Measurements from ENCODE around the gene P3H3. TPM values are rescaled to one million over a fixed set of nuclear protein-coding genes. Genes with fewer than 3 reads are reported as not detected.

The P3H3 gene
- total RNA-seq, 2 donors from 2014 or later: 1.1 TPM; not detected in 1

DNA sequence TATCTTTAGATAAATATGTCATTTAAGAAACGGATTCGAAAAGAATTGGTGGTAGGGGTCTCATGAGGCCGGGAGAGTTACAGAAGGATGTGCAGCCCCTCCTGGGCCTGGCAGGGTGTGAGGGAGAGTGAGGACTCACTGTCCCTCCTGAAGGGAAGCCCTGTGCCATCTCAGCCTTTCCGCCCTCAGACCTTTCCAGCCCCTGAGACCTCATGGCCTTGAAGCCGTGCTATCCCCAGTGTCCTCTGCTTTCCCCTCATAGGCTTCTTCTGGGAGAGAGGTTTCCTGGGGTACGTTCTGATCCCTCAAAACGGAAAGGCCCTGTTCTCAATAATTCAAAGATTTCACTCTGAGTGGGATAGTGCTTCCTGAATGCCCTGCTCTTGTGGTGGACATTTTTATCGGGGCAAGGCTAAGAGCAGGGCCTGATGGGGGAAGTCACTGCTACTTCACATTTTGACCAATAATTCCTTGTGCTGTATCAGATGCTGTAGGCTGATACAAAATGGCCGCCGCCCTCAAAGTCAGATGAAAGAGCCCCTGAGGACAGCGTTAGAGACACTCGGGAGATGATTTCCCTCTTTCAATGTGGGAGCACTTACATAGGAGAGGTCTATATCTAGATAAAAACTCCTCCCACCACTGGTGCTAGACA lies 37.6 kb upstream of the P3H3 start:
- Mint-ChIP-seq H3K4me1 (peaks cover 48% of the 10 kb centered on the region), H3K4me3 (peak overlapping the region; percentile 100), H3K9me3 (no peaks in the 10 kb centered on the region), H3K36me3 (ENCODE audit: low read depth) (peaks cover 64% of the 10 kb centered on the region), H3K27ac (peak overlapping the region; percentile 84), H3K27me3 (no peaks in the 10 kb centered on the region)
- ATAC-seq (replicated peaks): peak; percentile 49

DNA sequence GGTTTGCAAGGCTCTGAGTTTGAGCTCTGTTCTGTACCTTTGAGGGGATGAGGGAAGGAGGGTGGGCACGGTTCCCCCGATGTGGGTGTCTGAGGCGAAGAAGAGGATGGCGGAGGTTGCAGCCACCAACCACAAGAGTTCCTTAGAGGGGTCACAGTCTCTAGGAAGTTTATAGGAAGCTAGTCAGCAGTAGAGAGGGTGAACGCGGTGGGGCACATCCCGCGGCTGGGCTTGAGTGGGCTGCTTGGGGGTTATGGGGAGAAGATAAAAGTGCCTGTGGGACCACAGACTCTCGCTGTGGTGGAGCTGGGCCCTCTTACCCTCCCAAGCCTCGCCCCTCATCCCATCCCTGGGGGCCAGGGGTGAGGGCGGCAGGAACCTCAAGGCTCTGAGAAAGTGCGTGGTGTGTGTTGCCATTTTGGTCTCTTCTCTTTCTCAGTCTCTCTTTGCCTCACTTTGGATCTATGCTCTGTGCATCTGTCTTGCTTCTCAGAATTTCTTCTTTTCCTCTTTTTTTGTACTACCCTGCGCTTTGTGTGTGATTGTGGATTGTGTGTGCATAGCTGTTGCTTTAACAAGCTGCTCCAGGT lies 36.2 kb upstream of the P3H3 start:
- Mint-ChIP-seq H3K27me3 (no peaks in the 10 kb centered on the region), H3K27ac (peak overlapping the region; percentile 84), H3K36me3 (ENCODE audit: low read depth) (peaks cover 78% of the 10 kb centered on the region), H3K4me3 (peak overlapping the region; percentile 100), H3K9me3 (no peaks in the 10 kb centered on the region), H3K4me1 (peaks cover 51% of the 10 kb centered on the region)
- peak; percentile 7 for ATAC-seq (replicated peaks)

DNA sequence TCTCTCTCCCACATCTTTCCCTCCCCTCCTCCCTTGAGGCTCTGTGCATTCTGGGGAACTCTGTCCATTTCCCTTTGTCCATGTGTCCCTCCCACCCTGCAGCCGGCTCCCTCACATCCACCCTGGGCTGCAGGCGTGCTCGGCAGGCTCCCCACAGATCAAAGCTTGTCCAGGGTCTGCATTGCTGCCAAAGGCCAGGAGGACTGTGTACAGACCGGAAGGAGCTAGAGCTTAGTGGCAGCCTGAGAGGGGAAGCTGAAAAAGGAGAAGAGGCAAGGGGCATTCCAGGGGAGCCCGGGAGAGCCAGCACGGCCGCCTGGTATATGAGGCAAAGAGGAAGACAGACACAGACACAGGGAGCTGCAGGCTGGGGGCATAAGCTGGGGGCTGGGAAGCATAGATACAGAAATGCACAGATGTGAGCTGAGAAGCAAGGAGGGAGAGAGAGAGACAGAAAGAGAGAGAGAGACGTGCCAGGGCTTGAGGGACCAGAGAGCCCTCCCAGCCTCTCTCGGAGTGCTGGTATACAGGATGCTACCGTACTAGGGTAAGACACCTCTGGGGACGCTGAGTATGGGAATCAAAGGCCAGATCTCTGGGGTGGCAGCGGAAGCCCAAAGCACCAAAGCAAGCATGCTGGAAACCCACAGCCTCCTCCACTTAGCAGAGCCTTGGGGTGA lies 35.5 kb upstream of the P3H3 start:
- Mint-ChIP-seq H3K4me3 (peak overlapping the region; percentile 100), H3K9me3 (no peaks in the 10 kb centered on the region), H3K4me1 (peaks cover 54% of the 10 kb centered on the region), H3K36me3 (ENCODE audit: low read depth) (peaks cover 84% of the 10 kb centered on the region), H3K27me3 (no peaks in the 10 kb centered on the region), H3K27ac (peak overlapping the region; percentile 84)
- peak; percentile 18 for ATAC-seq (replicated peaks)

DNA sequence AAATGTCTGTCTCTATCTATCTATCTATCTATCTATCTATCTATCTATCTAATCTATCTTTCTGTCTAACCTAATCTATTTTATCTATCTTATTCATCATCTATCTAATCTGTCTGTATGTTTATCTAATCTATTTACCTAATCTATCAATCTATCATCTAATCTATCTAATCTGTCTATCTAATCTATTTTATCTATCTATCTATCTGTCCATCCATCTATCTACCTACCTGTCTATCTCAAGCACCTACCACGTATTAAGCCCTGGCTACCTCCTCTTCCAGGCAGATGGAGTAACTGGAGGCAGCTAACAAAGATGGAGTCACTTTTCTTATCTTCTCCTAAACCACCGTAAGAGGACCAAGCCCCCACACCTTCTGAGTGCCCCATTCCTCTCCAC lies 33.1 kb upstream of the P3H3 start:
- Mint-ChIP-seq H3K4me3 (peak overlapping the region; percentile 100), H3K27me3 (no peaks in the 10 kb centered on the region), H3K27ac (peak overlapping the region; percentile 72), H3K9me3 (no peaks in the 10 kb centered on the region), H3K36me3 (ENCODE audit: low read depth) (peaks cover 100% of the 10 kb centered on the region), H3K4me1 (peaks cover 41% of the 10 kb centered on the region)
- ATAC-seq (replicated peaks): no peak

DNA sequence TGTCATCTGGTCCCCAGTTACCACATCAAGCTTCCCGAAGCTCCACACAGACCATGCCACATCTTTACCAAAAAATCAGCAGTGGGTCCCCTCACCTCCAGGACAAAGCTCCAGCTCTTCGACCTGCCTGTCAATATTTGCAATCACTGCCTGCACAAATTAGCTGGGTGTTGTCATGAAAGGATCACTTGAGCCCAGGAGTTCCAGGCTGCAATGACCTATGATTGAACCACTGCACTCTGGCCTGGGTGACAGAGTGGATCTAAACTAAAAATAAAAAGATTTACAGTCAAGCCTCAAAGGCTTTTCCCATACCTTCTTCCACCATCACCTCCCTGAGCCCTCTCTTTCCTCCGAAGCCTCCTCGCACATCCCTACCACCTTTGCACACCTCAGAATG lies 31.6 kb upstream of the P3H3 start:
- H3K27me3 Mint-ChIP-seq: no peaks in the 10 kb centered on the region
- peak overlapping the region; percentile 16 for H3K27ac Mint-ChIP-seq
- no peak for ATAC-seq (replicated peaks)
- H3K4me1 Mint-ChIP-seq: peaks cover 41% of the 10 kb centered on the region
- H3K9me3 Mint-ChIP-seq: no peaks in the 10 kb centered on the region
- H3K4me3 Mint-ChIP-seq: peak overlapping the region; percentile 6
- peaks cover 91% of the 10 kb centered on the region for H3K36me3 Mint-ChIP-seq (ENCODE audit: low read depth)

DNA sequence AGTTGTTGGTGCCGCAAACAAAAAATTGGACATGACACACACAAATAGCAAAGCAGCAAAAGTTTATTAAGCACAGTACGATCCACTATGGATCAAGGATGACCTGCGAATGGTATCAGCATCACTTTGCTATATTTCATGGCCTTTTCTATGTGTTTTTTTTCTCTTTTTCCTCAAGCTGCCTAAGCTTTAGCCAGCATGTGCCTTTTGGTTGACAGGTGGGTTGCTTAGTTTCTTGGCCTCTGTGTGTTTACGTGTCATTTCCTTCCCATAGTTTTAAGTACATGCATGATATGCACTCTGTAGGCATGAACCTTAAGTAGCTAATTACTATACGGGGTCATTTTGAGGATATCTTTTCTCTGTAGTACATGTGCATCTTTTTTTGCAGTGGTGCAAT lies 29.1 kb upstream of the P3H3 start:
- Mint-ChIP-seq H3K36me3 (ENCODE audit: low read depth) (peaks cover 87% of the 10 kb centered on the region), H3K9me3 (no peaks in the 10 kb centered on the region)

DNA sequence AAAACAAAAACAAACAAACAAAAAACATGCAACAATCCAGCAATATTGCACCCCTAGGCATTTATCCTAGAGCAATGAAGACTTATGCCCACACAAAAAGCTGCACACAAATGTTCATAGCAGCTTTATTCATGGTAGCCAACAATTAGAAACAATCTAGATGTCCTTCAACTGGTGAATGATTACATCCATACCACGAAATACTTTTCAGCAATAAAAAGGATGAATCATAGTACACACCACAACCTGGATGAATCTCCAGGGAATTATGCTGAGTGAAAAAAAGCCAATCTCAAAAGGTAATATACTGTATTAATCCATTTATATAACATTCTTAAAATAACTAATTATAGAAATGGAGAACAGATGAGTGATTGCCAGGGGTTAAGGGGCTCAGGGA lies 21.0 kb upstream of the P3H3 start:
- Mint-ChIP-seq H3K4me1 (peaks cover 11% of the 10 kb centered on the region), H3K27me3 (no peaks in the 10 kb centered on the region), H3K9me3 (no peaks in the 10 kb centered on the region), H3K4me3 (no peak overlapping the region), H3K27ac (no peak overlapping the region), H3K36me3 (ENCODE audit: low read depth) (peaks cover 92% of the 10 kb centered on the region)
- no peak for ATAC-seq (replicated peaks)

More for the DNA sequence above, 29.1 kb upstream of the P3H3 start:
- Mint-ChIP-seq H3K4me1 (peaks cover 24% of the 10 kb centered on the region), H3K27ac (no peak overlapping the region), H3K27me3 (no peaks in the 10 kb centered on the region), H3K4me3 (no peak overlapping the region)
- no peak for ATAC-seq (replicated peaks)

DNA sequence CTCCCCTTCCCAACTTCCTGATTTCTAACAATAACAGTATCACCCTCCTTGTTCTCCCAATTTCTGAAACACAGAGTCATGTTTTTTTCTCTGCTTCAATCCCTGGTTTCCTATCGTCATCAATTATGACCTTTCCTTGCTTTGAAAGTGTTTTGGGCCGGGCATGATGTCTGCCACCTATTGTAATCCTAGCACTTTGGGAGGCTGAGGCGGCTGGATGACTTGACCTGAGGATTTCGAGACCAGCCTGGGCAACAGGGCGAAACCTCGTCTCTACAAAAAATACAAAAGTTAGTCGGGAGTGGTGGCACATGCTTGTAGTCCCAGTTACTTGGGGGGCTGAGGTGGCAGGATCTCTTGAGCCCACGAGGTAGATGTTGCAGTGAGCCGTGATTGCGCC lies 19.2 kb upstream of the P3H3 start:
- no peaks in the 10 kb centered on the region for H3K9me3 Mint-ChIP-seq
- ATAC-seq (replicated peaks): no peak
- no peaks in the 10 kb centered on the region for H3K27me3 Mint-ChIP-seq
- no peak overlapping the region for H3K27ac Mint-ChIP-seq
- H3K36me3 Mint-ChIP-seq (ENCODE audit: low read depth): peaks cover 94% of the 10 kb centered on the region
- H3K4me3 Mint-ChIP-seq: no peak overlapping the region
- peaks cover 11% of the 10 kb centered on the region for H3K4me1 Mint-ChIP-seq

DNA sequence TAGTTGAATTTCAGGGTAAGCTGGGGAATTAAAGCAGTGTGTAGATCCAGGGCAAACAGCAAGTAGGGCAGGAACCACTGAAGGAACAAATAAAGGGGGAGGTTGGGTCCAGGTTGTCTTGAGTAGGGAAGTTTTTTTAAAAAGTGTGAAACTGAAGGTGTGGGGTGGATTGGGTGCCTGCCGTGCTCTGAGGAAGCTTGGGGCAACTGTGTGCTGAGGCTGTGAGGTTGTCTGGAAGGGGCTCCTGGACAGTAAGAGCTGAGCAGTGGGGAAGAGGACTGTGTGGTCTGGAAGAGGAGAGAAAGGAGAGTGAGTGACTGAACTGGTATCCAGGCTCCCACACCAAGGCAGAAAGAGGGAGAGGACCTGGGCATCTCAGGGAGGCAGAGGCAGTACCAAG lies 17.4 kb upstream of the P3H3 start:
- Mint-ChIP-seq H3K27me3 (no peaks in the 10 kb centered on the region), H3K4me1 (peaks cover 11% of the 10 kb centered on the region), H3K4me3 (peak overlapping the region; percentile 10), H3K27ac (peak overlapping the region; percentile 56), H3K9me3 (no peaks in the 10 kb centered on the region), H3K36me3 (ENCODE audit: low read depth) (peaks cover 94% of the 10 kb centered on the region)
- no peak for ATAC-seq (replicated peaks)

DNA sequence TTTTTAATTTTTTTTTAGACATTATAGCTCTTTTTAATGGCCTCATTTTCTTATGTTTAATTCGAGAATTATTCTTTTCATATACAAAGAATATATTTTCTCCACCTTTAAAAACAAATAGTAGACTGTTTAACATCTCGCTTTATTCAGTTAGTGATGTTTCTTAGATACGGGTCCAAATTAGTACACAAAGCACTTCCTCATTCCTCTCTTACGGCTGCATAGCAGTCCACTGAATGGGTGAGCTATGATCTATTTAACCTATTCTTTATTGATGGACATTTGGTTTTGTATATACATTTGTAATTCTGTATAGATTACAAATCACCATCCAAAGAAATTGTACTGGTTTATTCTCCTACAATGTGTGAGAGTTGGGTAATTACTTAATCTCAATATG lies 14.8 kb upstream of the P3H3 start:
- Mint-ChIP-seq H3K27ac (no peak overlapping the region), H3K4me1 (peaks cover 17% of the 10 kb centered on the region), H3K36me3 (ENCODE audit: low read depth) (peaks cover 94% of the 10 kb centered on the region), H3K27me3 (no peaks in the 10 kb centered on the region), H3K9me3 (no peaks in the 10 kb centered on the region), H3K4me3 (no peak overlapping the region)
- no peak for ATAC-seq (replicated peaks)

DNA sequence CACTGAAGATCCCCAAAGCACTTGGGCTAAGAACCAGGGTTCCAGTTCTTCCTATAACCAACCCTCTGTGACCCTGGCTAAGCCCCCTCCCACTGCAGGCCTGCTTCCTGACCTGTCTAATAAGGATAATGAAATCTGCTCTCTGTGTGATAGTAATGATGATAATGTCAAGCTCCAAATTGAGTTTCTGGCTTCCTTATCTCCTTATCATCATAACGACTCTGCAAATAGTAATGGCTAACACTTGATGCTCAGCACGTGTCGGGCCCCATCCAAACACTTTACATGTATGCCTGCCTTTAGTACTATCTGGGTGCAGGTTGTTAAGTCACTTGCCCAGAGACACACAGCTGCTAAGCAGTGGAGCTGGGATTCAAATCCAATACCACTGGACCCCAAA lies 11.6 kb upstream of the P3H3 start:
- Mint-ChIP-seq H3K27ac (peak overlapping the region; percentile 37), H3K27me3 (no peaks in the 10 kb centered on the region), H3K4me1 (peaks cover 13% of the 10 kb centered on the region), H3K9me3 (no peaks in the 10 kb centered on the region), H3K4me3 (no peak overlapping the region), H3K36me3 (ENCODE audit: low read depth) (peaks cover 77% of the 10 kb centered on the region)
- ATAC-seq (replicated peaks): no peak

DNA sequence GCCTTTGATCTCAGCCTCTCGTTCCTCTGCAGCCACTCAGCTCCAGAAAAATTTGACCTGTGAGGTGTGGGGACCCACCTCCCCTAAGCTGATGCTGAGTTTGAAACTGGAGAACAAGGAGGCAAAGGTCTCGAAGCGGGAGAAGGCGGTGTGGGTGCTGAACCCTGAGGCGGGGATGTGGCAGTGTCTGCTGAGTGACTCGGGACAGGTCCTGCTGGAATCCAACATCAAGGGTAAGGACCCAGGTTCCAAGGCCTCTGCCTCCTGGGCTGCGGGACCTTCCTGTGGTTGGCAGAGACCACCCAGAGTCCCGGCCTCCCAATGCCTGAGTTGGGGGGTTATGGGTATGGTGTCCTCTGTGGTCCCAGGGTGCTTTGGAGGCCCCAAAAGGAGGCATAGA lies 11.1 kb upstream of the P3H3 start:
- no peaks in the 10 kb centered on the region for H3K27me3 Mint-ChIP-seq
- peak overlapping the region; percentile 37 for H3K27ac Mint-ChIP-seq
- peaks cover 74% of the 10 kb centered on the region for H3K36me3 Mint-ChIP-seq (ENCODE audit: low read depth)
- ATAC-seq (replicated peaks): no peak
- peaks cover 13% of the 10 kb centered on the region for H3K4me1 Mint-ChIP-seq
- no peaks in the 10 kb centered on the region for H3K9me3 Mint-ChIP-seq
- H3K4me3 Mint-ChIP-seq: no peak overlapping the region

DNA sequence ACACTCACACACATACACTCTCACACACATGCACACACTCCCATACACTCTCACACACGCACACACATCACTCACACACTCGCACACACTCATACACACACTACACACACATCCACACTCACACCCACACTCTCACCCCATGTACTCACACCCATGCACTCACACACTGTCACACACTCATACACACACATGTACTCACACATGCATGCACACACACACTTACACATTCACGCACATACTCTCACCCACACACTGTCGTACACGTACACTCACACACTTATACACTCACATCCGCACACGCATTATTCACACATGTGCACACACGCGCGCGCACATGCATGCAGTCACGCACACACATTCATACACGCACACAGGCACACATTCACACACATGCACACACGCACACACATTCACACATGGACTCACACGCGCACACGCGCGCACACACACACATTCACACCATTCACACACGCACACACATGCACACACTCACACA lies 10.5 kb upstream of the P3H3 start:
- H3K4me1 Mint-ChIP-seq: peaks cover 13% of the 10 kb centered on the region
- H3K27ac Mint-ChIP-seq: no peak overlapping the region
- peaks cover 1% of the 10 kb centered on the region for H3K27me3 Mint-ChIP-seq
- H3K36me3 Mint-ChIP-seq (ENCODE audit: low read depth): peaks cover 68% of the 10 kb centered on the region
- no peak overlapping the region for H3K4me3 Mint-ChIP-seq
- H3K9me3 Mint-ChIP-seq: no peaks in the 10 kb centered on the region
- no peak for ATAC-seq (replicated peaks)

DNA sequence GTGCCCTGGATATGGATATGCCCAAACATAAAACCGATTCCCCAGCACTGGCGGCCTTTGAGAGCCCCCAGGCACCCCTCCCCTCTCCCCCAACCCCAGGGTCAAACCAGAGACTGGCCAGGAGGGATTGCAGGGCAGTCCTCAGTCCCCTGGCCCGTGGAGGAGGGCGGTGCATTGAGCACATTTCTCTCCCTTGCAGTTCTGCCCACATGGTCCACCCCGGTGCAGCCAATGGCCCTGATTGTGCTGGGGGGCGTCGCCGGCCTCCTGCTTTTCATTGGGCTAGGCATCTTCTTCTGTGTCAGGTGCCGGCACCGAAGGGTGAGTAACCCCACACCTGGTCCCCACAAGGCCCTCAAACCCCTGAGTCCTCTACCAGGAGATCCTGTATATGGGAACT lies 10.0 kb upstream of the P3H3 start:
- ATAC-seq (replicated peaks): no peak
- Mint-ChIP-seq H3K27ac (no peak overlapping the region), H3K4me1 (peaks cover 13% of the 10 kb centered on the region), H3K4me3 (no peak overlapping the region), H3K9me3 (no peaks in the 10 kb centered on the region), H3K36me3 (ENCODE audit: low read depth) (peaks cover 64% of the 10 kb centered on the region), H3K27me3 (peaks cover 3% of the 10 kb centered on the region)

DNA sequence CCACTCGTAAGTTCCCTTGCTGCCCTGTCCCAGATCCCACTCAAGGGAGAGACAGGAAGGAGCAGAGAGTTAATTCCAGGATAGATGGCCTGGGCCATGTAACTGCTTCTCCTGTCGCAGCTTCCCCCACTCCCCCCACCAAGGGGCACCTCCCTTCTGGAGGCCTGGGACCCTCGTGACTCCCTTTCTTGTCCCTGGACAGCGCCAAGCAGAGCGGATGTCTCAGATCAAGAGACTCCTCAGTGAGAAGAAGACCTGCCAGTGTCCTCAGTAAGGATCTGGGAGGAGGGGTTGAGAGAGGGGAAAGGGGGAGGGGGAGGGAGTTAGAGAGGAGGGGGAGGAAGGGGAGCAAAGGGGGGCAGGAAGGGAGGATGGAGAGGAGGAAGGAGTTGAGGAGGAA lies 9.6 kb upstream of the P3H3 start:
- ATAC-seq (replicated peaks): no peak
- H3K4me3 Mint-ChIP-seq: no peak overlapping the region
- H3K27me3 Mint-ChIP-seq: peaks cover 3% of the 10 kb centered on the region
- no peak overlapping the region for H3K27ac Mint-ChIP-seq
- H3K9me3 Mint-ChIP-seq: no peaks in the 10 kb centered on the region
- H3K36me3 Mint-ChIP-seq (ENCODE audit: low read depth): peaks cover 60% of the 10 kb centered on the region
- peaks cover 13% of the 10 kb centered on the region for H3K4me1 Mint-ChIP-seq

Data from activated T-helper 17 cell treated with anti-CD3 and anti-CD28 coated beads, Interleukin-2, amount 50 U/mL, for 72 hours (primary cell).